HG03460 (cell line): Measurements from ENCODE around the gene ARX.

Experiments
- ATAC-seq: cut with Tn5 transposase; IDR thresholded peaks from one replicate; pipeline ENCODE4 v1.9.1; 2021; ENCODE audit not compliant: unreplicated experiment

ARX gene

GRCh38 chrX:25016938-25017598, 1.3 kb upstream of the ARX start:
- no peak for ATAC-seq

- no peak for ATAC-seq
Measured at GRCh38 chrX:25016361-25016671, 551 bp upstream of the ARX start.

GRCh38 chrX:25014366-25014838, 1.4 kb downstream of the ARX start:
- no peak for ATAC-seq

- ATAC-seq: no peak
Measured at GRCh38 chrX:25013632-25014365, 2.0 kb downstream of the ARX start.

GRCh38 chrX:25012793-25013631, 2.8 kb downstream of the ARX start:
- ATAC-seq: no peak

GRCh38 chrX:25012433-25012735, 3.4 kb downstream of the ARX start:
- no peak for ATAC-seq

GRCh38 chrX:25011589-25012432, 4.0 kb downstream of the ARX start:
- ATAC-seq: no peak

- no peak for ATAC-seq
Measured at GRCh38 chrX:25010784-25011588, 4.8 kb downstream of the ARX start.

- no peak for ATAC-seq
Measured at GRCh38 chrX:25009407-25009806, 6.4 kb downstream of the ARX start.

GRCh38 chrX:25007059-25008053, 8.4 kb downstream of the ARX start:
- ATAC-seq: no peak

- no peak for ATAC-seq
Measured at GRCh38 chrX:25006586-25007058, 9.1 kb downstream of the ARX start.

- no peak for ATAC-seq
Measured at GRCh38 chrX:25005382-25006185, 10.2 kb downstream of the ARX start.

- no peak for ATAC-seq
Measured at GRCh38 chrX:25005034-25005381, 10.8 kb downstream of the ARX start.

- no peak for ATAC-seq
Measured at GRCh38 chrX:25004485-25005032, 11.2 kb downstream of the ARX start.

GRCh38 chrX:25004040-25004439, 11.7 kb downstream of the ARX start:
- no peak for ATAC-seq

- no peak for ATAC-seq
Measured at GRCh38 chrX:25003066-25003849, 12.5 kb downstream of the ARX start.

GRCh38 chrX:25002661-25003020, 13.1 kb downstream of the ARX start:
- ATAC-seq: no peak
